Prostate gland (tissue), 2 donors: Measurements from ENCODE around the gene PCDHA2. TPM values are rescaled to one million over a fixed set of nuclear protein-coding genes. Genes with fewer than 3 reads are reported as not detected.
"Not testable (repeated sequence)": the region's sequence is repeated elsewhere in the genome, so short reads cannot be mapped to it uniquely, and the experiment has no call there.

ENCODE experiments used
- DNase-seq: peaks from one replicate; pipeline ENCODE4 v3.0.0-alpha.2; 2019; ENCODE audit warnings: low spot score
- H3K27ac ChIP-seq, 2 donors: fragments of 200-600 bp; sonication (generic); 2 replicates each; pipeline ENCODE4 v1.5.1; 2017 to 2019
- H3K27me3 ChIP-seq: fragments of 200-600 bp; sonication (generic); replicated peaks from 2 replicates; pipeline ENCODE4 v1.5.1; 2019; ENCODE audit not compliant: insufficient read depth
- H3K36me3 ChIP-seq, 2 donors: fragments of 200-600 bp; sonication (generic); 1 replicate in 1 of 2; 2 replicates in 1 of 2; pipeline versions ENCODE4 v1.5.1 to v1.8.1; 2017 to 2019
- H3K4me1 ChIP-seq: fragments of 200-600 bp; sonication (generic); replicated peaks from 2 replicates; pipeline ENCODE4 v1.5.1; 2019
- H3K4me3 ChIP-seq, 2 donors: fragments of 200-600 bp; sonication (generic); 2 replicates each; pipeline ENCODE4 v1.5.1; 2017 to 2019
- H3K9me3 ChIP-seq: fragments of 200-600 bp; sonication (generic); 2 replicates; pipeline ENCODE4 v1.5.1; 2017
- POLR2A ChIP-seq: fragments of 450-650 bp; IDR thresholded peaks from one replicate; pipeline ENCODE4 v1.6.1; 2016; ENCODE audit warnings: antibody characterized with exemption, mild to moderate bottlenecking
- POLR2AphosphoS5 ChIP-seq: sonication (generic); formaldehyde crosslinking; IDR thresholded peaks from one replicate; pipeline ENCODE4 v1.6.1; 2017; ENCODE audit warnings: antibody characterized with exemption
- WGBS: methylation state at CpG from one replicate; pipeline ENCODE4 v1.1.5; 2018; 5-methylcytosine and 5-hydroxymethylcytosine counted together
- intact Hi-C: fragments of 100-400 bp; cut with DNase I; formaldehyde crosslinking; loops from one replicate; pipeline ENCODE4 v1.14.2; 2022
- total RNA-seq, 2 donors: library from RNA; depleted of rRNA; stranded (reverse); fragments of >200 nt; gene quantifications; one replicate each; pipeline ENCODE4 v1.1.0, GENCODE V29; 2016
- TF ChIP-seq, protein P1 (sequence below), 4 experiments: fragments of 200-600 bp in 2 of 4; fragments of 450-650 bp in 2 of 4; sonication (generic) in 2 of 4; IDR thresholded peaks; 1 replicate in 3 of 4; 2 replicates in 1 of 4; pipeline ENCODE4 v1.5.1; 2016 to 2019; ENCODE audit warnings: antibody characterized with exemption in 4 of 4, mild to moderate bottlenecking in 2 of 4, moderate library complexity in 2 of 4

Gene PCDHA2
- total RNA-seq, 2 donors from 2014 or later, result 0.80 TPM; not detected in 1

GRCh38 chr5:140785905-140786686, 8.6 kb upstream of the PCDHA2 start, which contains the start of gene PCDHA1:
PCDHA1 (plus strand) TSS chr5:140786140.
- H3K27me3 ChIP-seq, result peaks cover 3% of the 10 kb centered on the region
- WGBS, result 24% methylated on average over 29 of the region's 29 CpGs
- H3K9me3 ChIP-seq, result no peaks in the 10 kb centered on the region
- DNase-seq, result no peak
- no peak within 1 kb of the TSS for H3K4me3 ChIP-seq
- intact Hi-C loops, result no loop called here
- TF ChIP-seq POLR2AphosphoS5 (no peak), POLR2A (no peak)
- TF ChIP-seq, protein P1, sequence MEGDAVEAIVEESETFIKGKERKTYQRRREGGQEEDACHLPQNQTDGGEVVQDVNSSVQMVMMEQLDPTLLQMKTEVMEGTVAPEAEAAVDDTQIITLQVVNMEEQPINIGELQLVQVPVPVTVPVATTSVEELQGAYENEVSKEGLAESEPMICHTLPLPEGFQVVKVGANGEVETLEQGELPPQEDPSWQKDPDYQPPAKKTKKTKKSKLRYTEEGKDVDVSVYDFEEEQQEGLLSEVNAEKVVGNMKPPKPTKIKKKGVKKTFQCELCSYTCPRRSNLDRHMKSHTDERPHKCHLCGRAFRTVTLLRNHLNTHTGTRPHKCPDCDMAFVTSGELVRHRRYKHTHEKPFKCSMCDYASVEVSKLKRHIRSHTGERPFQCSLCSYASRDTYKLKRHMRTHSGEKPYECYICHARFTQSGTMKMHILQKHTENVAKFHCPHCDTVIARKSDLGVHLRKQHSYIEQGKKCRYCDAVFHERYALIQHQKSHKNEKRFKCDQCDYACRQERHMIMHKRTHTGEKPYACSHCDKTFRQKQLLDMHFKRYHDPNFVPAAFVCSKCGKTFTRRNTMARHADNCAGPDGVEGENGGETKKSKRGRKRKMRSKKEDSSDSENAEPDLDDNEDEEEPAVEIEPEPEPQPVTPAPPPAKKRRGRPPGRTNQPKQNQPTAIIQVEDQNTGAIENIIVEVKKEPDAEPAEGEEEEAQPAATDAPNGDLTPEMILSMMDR (IDR thresholded peaks at IDR 0.05), result no peak
- H3K27ac ChIP-seq, result no peak within 1 kb of the TSS
- no peaks in the 10 kb centered on the region for H3K4me1 ChIP-seq
- no peaks in the 10 kb centered on the region for H3K36me3 ChIP-seq

- H3K4me3 ChIP-seq, H3K36me3 ChIP-seq, H3K27ac ChIP-seq, intact Hi-C loops, H3K9me3 ChIP-seq, DNase-seq, H3K27me3 ChIP-seq, H3K4me1 ChIP-seq: not testable (repeated sequence)
- WGBS, result 32% methylated on average over 44 of the region's 44 CpGs
Measured at GRCh38 chr5:140787422-140787821, 7.2 kb upstream of the PCDHA2 start.

GRCh38 chr5:140787849-140788504, 6.7 kb upstream of the PCDHA2 start:
- H3K27me3 ChIP-seq, H3K36me3 ChIP-seq, DNase-seq, H3K9me3 ChIP-seq, H3K27ac ChIP-seq, H3K4me1 ChIP-seq, H3K4me3 ChIP-seq, intact Hi-C loops: not testable (repeated sequence)
- 44% methylated on average over 50 of the region's 70 CpGs for WGBS

DNA sequence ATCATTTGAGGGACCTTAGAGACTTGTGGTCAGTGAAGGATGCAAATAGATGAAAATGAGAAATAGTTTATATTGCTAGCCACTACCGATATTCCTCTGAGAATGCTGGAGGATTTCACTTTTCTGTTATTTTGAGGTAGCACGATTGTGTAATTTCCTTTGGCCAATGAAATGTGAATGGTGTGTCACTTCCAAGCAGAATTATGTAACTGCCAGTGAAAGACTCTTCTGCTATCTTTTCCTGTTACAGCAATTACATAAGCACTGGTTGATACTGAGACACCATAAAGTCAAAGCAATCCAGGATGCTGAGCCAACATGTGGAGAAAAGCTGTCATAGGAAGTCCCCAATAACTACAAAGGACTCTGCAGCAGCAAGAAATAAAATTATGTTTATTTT, 3.6 kb upstream of the PCDHA2 start:
- Histone ChIP-seq H3K4me3 (no peak overlapping the region), H3K27ac (no peak overlapping the region), H3K36me3 (no peaks in the 10 kb centered on the region), H3K4me1 (no peaks in the 10 kb centered on the region), H3K9me3 (no peaks in the 10 kb centered on the region), H3K27me3 (peaks cover 3% of the 10 kb centered on the region)
- TF ChIP-seq, protein P1 (IDR thresholded peaks at IDR 0.05), result no peak
- TF ChIP-seq POLR2AphosphoS5, result no peak
- TF ChIP-seq POLR2A, result no peak
- no peak for DNase-seq
- WGBS, result 28% methylated on average over 2 of the region's 2 CpGs
- intact Hi-C loops, result no loop called here

- Histone ChIP-seq H3K4me3 (no peak overlapping the region), H3K36me3 (no peaks in the 10 kb centered on the region), H3K9me3 (no peaks in the 10 kb centered on the region), H3K27ac (no peak overlapping the region), H3K27me3 (no peaks in the 10 kb centered on the region), H3K4me1 (no peaks in the 10 kb centered on the region)
- TF ChIP-seq POLR2A (no peak), POLR2AphosphoS5 (no peak)
- TF ChIP-seq, protein P1 (IDR thresholded peaks at IDR 0.05), result no peak
- DNase-seq, result no peak
- intact Hi-C loops, result no loop called here
- WGBS, result 19% methylated on average over 15 of the region's 15 CpGs
Measured at GRCh38 chr5:140795259-140795641, 598 bp downstream of the PCDHA2 start.

- H3K36me3 ChIP-seq, H3K4me3 ChIP-seq, H3K27me3 ChIP-seq, H3K4me1 ChIP-seq, intact Hi-C loops, H3K27ac ChIP-seq, H3K9me3 ChIP-seq, DNase-seq: not testable (repeated sequence)
- WGBS, result 53% methylated on average over 72 of the region's 72 CpGs
Measured at GRCh38 chr5:140796072-140796717, 1.5 kb downstream of the PCDHA2 start.
